ENCODE measurements around the gene ZNF169. TPM values are rescaled to one million over a fixed set of nuclear protein-coding genes. Genes with fewer than 3 reads are reported as not detected.

Gene ZNF169
- total and polyA plus RNA-seq, 2 of the 8 experiments (the other 6 are each of a cell fraction or from before 2014, with no cell fraction given), result 7.0 to 9.0 TPM

- DNase-seq (ENCODE audit: low read depth in 1 of 2, low spot score in 2 of 2) (peak; percentile 23 to 59), FAIRE-seq (no peak)
- Histone ChIP-seq H3K4me1 (replicated peaks in 1 of 4; ENCODE audit: control insufficient read depth in 3 of 4, insufficient read depth in 4 of 4, low read length in 3 of 4) (peaks cover 0 to 10% (median 4%) of the 10 kb centered on the region in 4 experiments; a peak in 5 of 7 replicates), H2BK20ac (ENCODE audit: low read length) (peak overlapping the region; percentile 91; the same call in 1 of the 2 replicates), H2BK15ac (ENCODE audit: low read length) (no peak overlapping the region), H3K79me1 (ENCODE audit: low read depth, low read length) (no peaks in the 10 kb centered on the region), H2BK120ac (replicated peaks; ENCODE audit: low read depth, low read length) (no peak overlapping the region), H3K27ac (ENCODE audit: low read depth, low read length) (no peak overlapping the region), H3K79me2 (ENCODE audit: control insufficient read depth in 1 of 2, insufficient read depth in 2 of 2, low read length in 2 of 2) (no peaks in the 10 kb centered on the region), H3K4me3 (ENCODE audit: extremely low read depth in 1 of 4, insufficient read depth in 2 of 4, low read depth in 3 of 4, low read length in 4 of 4) (no peak overlapping the region; a peak in 1 of 8 replicates), H3K27me3 (replicated peaks in 1 of 4; ENCODE audit: control insufficient read depth in 3 of 4, extremely low read depth in 1 of 4, insufficient read depth in 3 of 4, low read length in 3 of 4) (no peaks in the 10 kb centered on the region), H3K4me2 (ENCODE audit: insufficient read depth in 1 of 2, low read depth in 2 of 2, low read length in 2 of 2) (peak overlapping the region; percentile 50 to 57), H3K56ac (replicated peaks; ENCODE audit: insufficient read length, low read depth, low read length) (no peak overlapping the region), H3K23ac (ENCODE audit: insufficient read length) (no peak overlapping the region), H4K20me1 (replicated peaks in 1 of 2; ENCODE audit: control insufficient read depth in 1 of 2, insufficient read depth in 2 of 2, low read length in 2 of 2) (no peaks in the 10 kb centered on the region), H3K9me3 (ENCODE audit: insufficient read depth in 2 of 2, low read depth in 1 of 2, low read length in 1 of 2) (peaks cover 7 to 10% of the 10 kb centered on the region in 2 experiments; a peak in 3 of 4 replicates), H2AK5ac (ENCODE audit: low read depth, low read length) (no peak overlapping the region), H3K9ac (replicated peaks in 1 of 4; ENCODE audit: extremely low read depth in 1 of 4, low read depth in 3 of 4, low read length in 3 of 4) (no peak overlapping the region), H2BK12ac (ENCODE audit: low read depth, low read length) (peak overlapping the region; percentile 71; the same call in 1 of the 2 replicates), H4K91ac (replicated peaks; ENCODE audit: insufficient read length, low read length) (peak overlapping the region; percentile 48), H3K14ac (ENCODE audit: insufficient read length) (no peak overlapping the region), H2AFZ (ENCODE audit: low read length) (peak overlapping the region; percentile 6), H4K8ac (ENCODE audit: extremely low read depth, insufficient read depth, low read length) (no peak overlapping the region), H2BK5ac (ENCODE audit: low read depth, low read length) (0 out of 2 replicates have a peak overlapping the region, but pooled peaks have one; percentile 40), H4K5ac (ENCODE audit: insufficient read length, low read depth, low read length) (no peak overlapping the region), H3K4ac (replicated peaks; ENCODE audit: insufficient read length, low read depth, low read length) (no peak overlapping the region), H3K36me3 (ENCODE audit: control insufficient read depth in 2 of 4, insufficient read depth in 4 of 4, low read length in 3 of 4) (no peaks in the 10 kb centered on the region), H3K18ac (ENCODE audit: extremely low read depth, low read length) (peak overlapping the region; percentile 79), H3K23me2 (ENCODE audit: low read depth, low read length) (no peaks in the 10 kb centered on the region)
- ChIA-PET CTCF (ENCODE audit: partially characterized antibody) (interaction anchor here (0.7 to 8.0 kb wide), 30 partner anchors 16 to 531 kb away, joined by 3 to 156 read pairs (median 7); no protein-coding TSS in a partner anchor), POLR2A (ENCODE audit: partially characterized antibody) (interaction anchor here (0.5 to 3.1 kb wide), 15 partner anchors 31 to 249 kb away, joined by 3 to 16 read pairs (median 3); partner anchors contain the start of gene PTPDC1)
- 17% methylated on average over 5 of the region's 5 CpGs; no CpG with 5 or more reads in 1 of the 2 experiments for WGBS, 2 experiments (ENCODE audit: extremely low coverage in 1 of 2, insufficient coverage in 1 of 2, insufficient read length in 1 of 2, insufficient replicate concordance in 2 of 2, low coverage in 1 of 2, low lambda C conversion rate in 2 of 2, missing lambda C conversion rate in 1 of 2)
- TF ChIP-seq HDAC2 (IDR thresholded peaks at IDR 0.05; ENCODE audit: borderline replicate concordance in 1 of 2, low read depth in 2 of 2, low read length in 2 of 2) (no peak), SRF (IDR thresholded peaks at IDR 0.05; ENCODE audit: low read depth, low read length) (no peak), CHD2 (IDR thresholded peaks at IDR 0.05; ENCODE audit: low read length) (no peak), POLR2A (IDR thresholded peaks at IDR 0.05; ENCODE audit: control extremely low read depth in 1 of 2, low read depth in 2 of 2, low read length in 2 of 2) (no peak), SAP30 (IDR thresholded peaks at IDR 0.05; ENCODE audit: insufficient read depth, insufficient replicate concordance, low read length) (no peak), RXRA (IDR thresholded peaks at IDR 0.05; ENCODE audit: insufficient read depth, low read depth, low read length) (no peak), TCF12 (IDR thresholded peaks at IDR 0.05; ENCODE audit: low read depth, low read length) (peak; percentile 61; the same call in 1 of the 2 replicates), KDM1A (IDR thresholded peaks at IDR 0.05; ENCODE audit: borderline replicate concordance, low read length) (no peak), CHD1 (IDR thresholded peaks at IDR 0.05; ENCODE audit: low read depth, low read length) (no peak), SIRT6 (IDR thresholded peaks at IDR 0.05; ENCODE audit: low read length) (no peak)
- TF ChIP-seq, protein P1, sequence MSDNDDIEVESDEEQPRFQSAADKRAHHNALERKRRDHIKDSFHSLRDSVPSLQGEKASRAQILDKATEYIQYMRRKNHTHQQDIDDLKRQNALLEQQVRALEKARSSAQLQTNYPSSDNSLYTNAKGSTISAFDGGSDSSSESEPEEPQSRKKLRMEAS (IDR thresholded peaks at IDR 0.05), result peak; percentile 17; the same call in 1 of the 2 replicates
- TF ChIP-seq, protein P2, sequence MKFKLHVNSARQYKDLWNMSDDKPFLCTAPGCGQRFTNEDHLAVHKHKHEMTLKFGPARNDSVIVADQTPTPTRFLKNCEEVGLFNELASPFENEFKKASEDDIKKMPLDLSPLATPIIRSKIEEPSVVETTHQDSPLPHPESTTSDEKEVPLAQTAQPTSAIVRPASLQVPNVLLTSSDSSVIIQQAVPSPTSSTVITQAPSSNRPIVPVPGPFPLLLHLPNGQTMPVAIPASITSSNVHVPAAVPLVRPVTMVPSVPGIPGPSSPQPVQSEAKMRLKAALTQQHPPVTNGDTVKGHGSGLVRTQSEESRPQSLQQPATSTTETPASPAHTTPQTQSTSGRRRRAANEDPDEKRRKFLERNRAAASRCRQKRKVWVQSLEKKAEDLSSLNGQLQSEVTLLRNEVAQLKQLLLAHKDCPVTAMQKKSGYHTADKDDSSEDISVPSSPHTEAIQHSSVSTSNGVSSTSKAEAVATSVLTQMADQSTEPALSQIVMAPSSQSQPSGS (IDR thresholded peaks at IDR 0.05; ENCODE audit: low read length), result no peak
Observed at GRCh38 chr9:94212531-94212930, 46.6 kb upstream of the ZNF169 start.

Measured in H1 (cell line).